HepG2 (cell line): ENCODE measurements around the gene OSBPL2. TPM values are rescaled to one million over a fixed set of nuclear protein-coding genes. Genes with fewer than 3 reads are reported as not detected.

Experiments
- AFF4 ChIP-seq: sonication (generic); formaldehyde crosslinking; IDR thresholded peaks from 2 replicates; pipeline ENCODE4 v1.4.0; 2020; ENCODE audit warnings: missing genetic modification reagents
- CAMTA2 ChIP-seq: sonication (generic); formaldehyde crosslinking; IDR thresholded peaks from 2 replicates; pipeline ENCODE4 v1.4.0; 2020; ENCODE audit warnings: mild to moderate bottlenecking, missing genetic modification reagents, borderline replicate concordance
- HDAC2 ChIP-seq: sonication (generic); formaldehyde crosslinking; IDR thresholded peaks from 2 replicates; pipeline ENCODE4 v1.4.0; 2020; ENCODE audit warnings: missing genetic modification reagents
- JDP2 ChIP-seq: sonication (generic); formaldehyde crosslinking; IDR thresholded peaks from 2 replicates; pipeline ENCODE4 v1.8.1; 2022; ENCODE audit warnings: missing genetic modification reagents, borderline replicate concordance
- MBNL3 ChIP-seq: fragments of 250-450 bp; sonication (Bioruptor Pico); conservative IDR thresholded peaks from 2 replicates; pipeline ENCODE4 v1.8.0; 2022; ENCODE audit warnings: mild to moderate bottlenecking, inconsistent platforms
- MIER2 ChIP-seq: IDR thresholded peaks from 2 replicates; pipeline ENCODE4 v1.6.1; 2016; ENCODE audit warnings: missing biosample characterization, missing genetic modification reagents
- RAD21 ChIP-seq: fragments of 450-650 bp; formaldehyde crosslinking; IDR thresholded peaks from 2 replicates; pipeline ENCODE4 v1.5.0; 2020; ENCODE audit warnings: mild to moderate bottlenecking
- SIN3B ChIP-seq: fragments of 150-350 bp; IDR thresholded peaks from 2 replicates; pipeline ENCODE4 v1.6.1; 2014; ENCODE audit warnings: low read length
- SNRNP70 ChIP-seq: fragments of 200-400 bp; formaldehyde crosslinking; IDR thresholded peaks from 2 replicates; pipeline ENCODE4 v1.6.1; 2017; ENCODE audit warnings: mild to moderate bottlenecking, low read depth, low read length, moderate library complexity
- SP2 ChIP-seq: sonication (generic); formaldehyde crosslinking; IDR thresholded peaks from 2 replicates; pipeline ENCODE4 v1.5.1; 2020; ENCODE audit warnings: mild to moderate bottlenecking, missing genetic modification reagents
- SRF ChIP-seq: IDR thresholded peaks from 2 replicates; pipeline ENCODE4 v1.6.1; 2011; ENCODE audit warnings: mild to moderate bottlenecking, low read depth, low read length, moderate library complexity
- U2AF1 ChIP-seq: fragments of 200-400 bp; formaldehyde crosslinking; optimal IDR thresholded peaks from 2 replicates; pipeline ENCODE3; 2017; ENCODE audit warnings: mild to moderate bottlenecking, low read depth, low read length
- ZBTB8A ChIP-seq: sonication (generic); formaldehyde crosslinking; IDR thresholded peaks from 2 replicates; pipeline ENCODE4 v1.4.0; 2020; ENCODE audit warnings: mild to moderate bottlenecking, low read depth, missing genetic modification reagents, borderline replicate concordance
- ZFP90 ChIP-seq: sonication (generic); formaldehyde crosslinking; IDR thresholded peaks from 2 replicates; pipeline ENCODE4 v1.8.0; 2022; ENCODE audit warnings: missing genetic modification reagents, mild to moderate bottlenecking, inconsistent platforms, borderline replicate concordance
- ZNF160 ChIP-seq: sonication (generic); formaldehyde crosslinking; IDR thresholded peaks from 2 replicates; pipeline ENCODE4 v1.8.0; 2022; ENCODE audit warnings: mild to moderate bottlenecking, inconsistent platforms, missing genetic modification reagents
- ZNF563 ChIP-seq: sonication (generic); formaldehyde crosslinking; IDR thresholded peaks from 2 replicates; pipeline ENCODE4 v1.8.0; 2022; ENCODE audit warnings: mild to moderate bottlenecking, moderate library complexity, missing genetic modification reagents
- ZSCAN29 ChIP-seq: sonication (generic); formaldehyde crosslinking; conservative IDR thresholded peaks from 2 replicates; pipeline ENCODE4 v1.4.0; 2020; ENCODE audit warnings: mild to moderate bottlenecking, missing genetic modification reagents
- polyA plus RNA-seq, 8 experiments: library from polyadenylated mRNA; depleted of rRNA in 3 of 8; stranded (reverse) in 7 of 8; unstranded in 1 of 8; fragments of >200 nt; fragmentation: Illumina TruSeq in 4 of 8; extraction: Trizol in 4 of 8; gene quantifications; 2 replicates each; pipeline versions ENCODE4 v1.2.1 to v1.2.3, GENCODE V29; 2011 to 2016; ENCODE audit warnings: low read depth in 4 of 8, missing spikeins in 1 of 8, mixed read lengths in 1 of 8; ENCODE audit not compliant: insufficient read depth in 1 of 8
- total RNA-seq, 5 experiments: library from RNA; depleted of rRNA; stranded (reverse); fragments of >200 nt; fragmentation: Illumina TruSeq; extraction: Trizol; gene quantifications; 2 replicates each; pipeline ENCODE4 v1.2.3, GENCODE V29; 2016; ENCODE audit warnings: low read depth in 1 of 5
- TF ChIP-seq, protein P1 (sequence below): IDR thresholded peaks from 2 replicates; pipeline ENCODE4 v1.6.1; 2016; ENCODE audit warnings: low read depth, missing genetic modification reagents, missing compliant biosample characterization
- TF ChIP-seq, protein P2 (sequence below): sonication (generic); formaldehyde crosslinking; IDR thresholded peaks from 2 replicates; pipeline ENCODE4 v1.5.0; 2020; ENCODE audit warnings: missing genetic modification reagents, mild to moderate bottlenecking, borderline replicate concordance

Gene OSBPL2
- total and polyA plus RNA-seq, 2 of the 13 experiments (the other 11 are each of a cell fraction or from before 2014, with no cell fraction given) = 18.5 to 37.4 TPM

DNA sequence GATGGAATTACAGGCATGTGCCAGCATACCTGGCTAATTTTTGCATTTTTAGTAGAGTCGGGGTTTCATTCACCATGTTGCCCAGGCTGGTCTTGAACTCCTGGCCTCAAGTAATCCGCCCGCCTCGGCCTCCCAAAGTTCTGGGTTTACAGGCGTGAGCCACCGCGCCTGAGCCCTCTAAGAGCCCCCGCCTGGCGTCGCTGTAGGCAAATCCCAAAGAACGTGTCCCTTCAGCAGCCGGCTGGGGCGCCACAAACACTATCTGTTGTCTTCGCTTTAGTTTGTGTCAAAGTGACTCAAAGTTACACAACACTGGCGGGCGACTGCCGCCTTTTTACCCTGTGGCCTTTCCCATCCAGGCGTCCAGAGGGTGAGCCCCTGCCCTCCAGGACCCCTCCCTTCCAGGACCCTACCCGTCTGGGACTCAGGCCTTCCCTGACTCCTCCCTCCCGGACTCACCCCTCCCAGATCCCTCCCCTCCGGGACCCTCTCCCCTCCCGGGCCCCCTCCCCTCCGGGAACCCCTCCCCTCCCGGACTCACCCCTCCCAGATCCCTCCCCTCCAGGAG lies 63.5 kb downstream of the OSBPL2 start (continued):
- TF ChIP-seq, protein P1, sequence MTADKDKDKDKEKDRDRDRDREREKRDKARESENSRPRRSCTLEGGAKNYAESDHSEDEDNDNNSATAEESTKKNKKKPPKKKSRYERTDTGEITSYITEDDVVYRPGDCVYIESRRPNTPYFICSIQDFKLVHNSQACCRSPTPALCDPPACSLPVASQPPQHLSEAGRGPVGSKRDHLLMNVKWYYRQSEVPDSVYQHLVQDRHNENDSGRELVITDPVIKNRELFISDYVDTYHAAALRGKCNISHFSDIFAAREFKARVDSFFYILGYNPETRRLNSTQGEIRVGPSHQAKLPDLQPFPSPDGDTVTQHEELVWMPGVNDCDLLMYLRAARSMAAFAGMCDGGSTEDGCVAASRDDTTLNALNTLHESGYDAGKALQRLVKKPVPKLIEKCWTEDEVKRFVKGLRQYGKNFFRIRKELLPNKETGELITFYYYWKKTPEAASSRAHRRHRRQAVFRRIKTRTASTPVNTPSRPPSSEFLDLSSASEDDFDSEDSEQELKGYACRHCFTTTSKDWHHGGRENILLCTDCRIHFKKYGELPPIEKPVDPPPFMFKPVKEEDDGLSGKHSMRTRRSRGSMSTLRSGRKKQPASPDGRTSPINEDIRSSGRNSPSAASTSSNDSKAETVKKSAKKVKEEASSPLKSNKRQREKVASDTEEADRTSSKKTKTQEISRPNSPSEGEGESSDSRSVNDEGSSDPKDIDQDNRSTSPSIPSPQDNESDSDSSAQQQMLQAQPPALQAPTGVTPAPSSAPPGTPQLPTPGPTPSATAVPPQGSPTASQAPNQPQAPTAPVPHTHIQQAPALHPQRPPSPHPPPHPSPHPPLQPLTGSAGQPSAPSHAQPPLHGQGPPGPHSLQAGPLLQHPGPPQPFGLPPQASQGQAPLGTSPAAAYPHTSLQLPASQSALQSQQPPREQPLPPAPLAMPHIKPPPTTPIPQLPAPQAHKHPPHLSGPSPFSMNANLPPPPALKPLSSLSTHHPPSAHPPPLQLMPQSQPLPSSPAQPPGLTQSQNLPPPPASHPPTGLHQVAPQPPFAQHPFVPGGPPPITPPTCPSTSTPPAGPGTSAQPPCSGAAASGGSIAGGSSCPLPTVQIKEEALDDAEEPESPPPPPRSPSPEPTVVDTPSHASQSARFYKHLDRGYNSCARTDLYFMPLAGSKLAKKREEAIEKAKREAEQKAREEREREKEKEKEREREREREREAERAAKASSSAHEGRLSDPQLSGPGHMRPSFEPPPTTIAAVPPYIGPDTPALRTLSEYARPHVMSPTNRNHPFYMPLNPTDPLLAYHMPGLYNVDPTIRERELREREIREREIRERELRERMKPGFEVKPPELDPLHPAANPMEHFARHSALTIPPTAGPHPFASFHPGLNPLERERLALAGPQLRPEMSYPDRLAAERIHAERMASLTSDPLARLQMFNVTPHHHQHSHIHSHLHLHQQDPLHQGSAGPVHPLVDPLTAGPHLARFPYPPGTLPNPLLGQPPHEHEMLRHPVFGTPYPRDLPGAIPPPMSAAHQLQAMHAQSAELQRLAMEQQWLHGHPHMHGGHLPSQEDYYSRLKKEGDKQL (CRISPR knock-in tag) = peak; percentile 61
- TF ChIP-seq JDP2 (CRISPR knock-in tag) = no peak
- TF ChIP-seq SP2 (CRISPR knock-in tag) = peak; percentile 45; the same call in 1 of the 2 replicates
- no peak for TF ChIP-seq MBNL3
- TF ChIP-seq SIN3B = peak; percentile 71
- TF ChIP-seq MIER2 (CRISPR knock-in tag) = peak; percentile 89
- TF ChIP-seq RAD21 (CRISPR knock-in tag) = peak; percentile 99
- TF ChIP-seq ZFP90 (CRISPR knock-in tag) = peak; percentile 96; the same call in 1 of the 2 replicates
- TF ChIP-seq ZBTB8A (CRISPR knock-in tag) = no peak
- no peak for TF ChIP-seq U2AF1
- TF ChIP-seq SNRNP70 = no peak
- TF ChIP-seq, protein P2, sequence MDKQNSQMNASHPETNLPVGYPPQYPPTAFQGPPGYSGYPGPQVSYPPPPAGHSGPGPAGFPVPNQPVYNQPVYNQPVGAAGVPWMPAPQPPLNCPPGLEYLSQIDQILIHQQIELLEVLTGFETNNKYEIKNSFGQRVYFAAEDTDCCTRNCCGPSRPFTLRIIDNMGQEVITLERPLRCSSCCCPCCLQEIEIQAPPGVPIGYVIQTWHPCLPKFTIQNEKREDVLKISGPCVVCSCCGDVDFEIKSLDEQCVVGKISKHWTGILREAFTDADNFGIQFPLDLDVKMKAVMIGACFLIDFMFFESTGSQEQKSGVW (CRISPR knock-in tag) = no peak
- TF ChIP-seq ZNF160 = peak; percentile 79
- peak; percentile 90 for TF ChIP-seq ZNF563 (CRISPR knock-in tag)
- TF ChIP-seq ZSCAN29 (CRISPR knock-in tag) = 0 out of 2 replicates have a peak, but pooled peaks have one; percentile 34
- TF ChIP-seq HDAC2 (CRISPR knock-in tag) = peak; percentile 92
- TF ChIP-seq SRF = no peak
- TF ChIP-seq AFF4 (CRISPR knock-in tag) = 0 out of 2 replicates have a peak, but pooled peaks have one; percentile 56
- peak; percentile 85; the same call in 1 of the 2 replicates for TF ChIP-seq CAMTA2
